H9 (cell line): ENCODE data around the gene CISD1. TPM values are rescaled to one million over a fixed set of nuclear protein-coding genes. Genes with fewer than 3 reads are reported as not detected.

ENCODE experiments used
- DNase-seq: peaks from one replicate; pipeline ENCODE4 v3.0.0-alpha.2; 2017
- H2AFZ ChIP-seq: one replicate; pipeline ENCODE4 v1.6.1; 2013; ENCODE audit warnings: mild to moderate bottlenecking, low read length, control low read depth, moderate library complexity
- H2AK5ac ChIP-seq: 2 replicates; pipeline ENCODE4 v1.6.1; 2013; ENCODE audit warnings: low read length, control low read depth, mixed read lengths; ENCODE audit not compliant: insufficient read length
- H2BK120ac ChIP-seq: one replicate; pipeline ENCODE4 v1.6.1; 2013; ENCODE audit warnings: low read depth, mild to moderate bottlenecking, low read length, control low read depth, inconsistent platforms; ENCODE audit not compliant: poor library complexity, severe bottlenecking
- H2BK12ac ChIP-seq: 2 replicates; pipeline ENCODE4 v1.6.1; 2013; ENCODE audit warnings: low read length, control low read depth, mixed read lengths, low read depth; ENCODE audit not compliant: insufficient read length
- H2BK15ac ChIP-seq: 2 replicates; pipeline ENCODE4 v1.6.1; 2013; ENCODE audit warnings: low read depth, low read length, control low read depth
- H2BK20ac ChIP-seq: one replicate; pipeline ENCODE4 v1.6.1; 2013; ENCODE audit warnings: low read depth, mild to moderate bottlenecking, low read length, control low read depth, inconsistent platforms; ENCODE audit not compliant: poor library complexity, severe bottlenecking
- H2BK5ac ChIP-seq: 2 replicates; pipeline ENCODE4 v1.6.1; 2013; ENCODE audit warnings: low read length, control low read depth, mixed read lengths; ENCODE audit not compliant: insufficient read length
- H3K14ac ChIP-seq: 2 replicates; pipeline ENCODE4 v1.6.1; 2013; ENCODE audit warnings: low read length, control low read depth; ENCODE audit not compliant: insufficient read depth
- H3K18ac ChIP-seq: 2 replicates; pipeline ENCODE4 v1.6.1; 2013; ENCODE audit warnings: low read depth, mild to moderate bottlenecking, mixed read lengths, low read length, control low read depth; ENCODE audit not compliant: insufficient read length
- H3K23ac ChIP-seq: 2 replicates; pipeline ENCODE4 v1.6.1; 2013; ENCODE audit warnings: low read length, control low read depth, mixed read lengths, low read depth; ENCODE audit not compliant: insufficient read length
- H3K23me2 ChIP-seq: 2 replicates; pipeline ENCODE4 v1.6.1; 2013; ENCODE audit warnings: low read depth, mild to moderate bottlenecking, mixed read lengths, low read length, control low read depth; ENCODE audit not compliant: insufficient read length, poor library complexity, severe bottlenecking
- H3K27ac ChIP-seq: 2 replicates; pipeline ENCODE4 v1.5.1; 2013; ENCODE audit warnings: low read length, control low read depth, mixed read lengths, low read depth; ENCODE audit not compliant: insufficient read length
- H3K27me3 ChIP-seq: 2 replicates; pipeline ENCODE4 v1.6.1; 2013; ENCODE audit warnings: low read length, control low read depth, inconsistent platforms; ENCODE audit not compliant: insufficient read depth
- H3K4ac ChIP-seq: 2 replicates; pipeline ENCODE4 v1.6.1; 2013; ENCODE audit warnings: low read depth, mild to moderate bottlenecking, control low read depth, inconsistent platforms, low read length, moderate library complexity
- H3K4me1 ChIP-seq: 2 replicates; pipeline ENCODE4 v1.6.1; 2013; ENCODE audit warnings: low read length, control low read depth, inconsistent platforms; ENCODE audit not compliant: insufficient read depth
- H3K4me2 ChIP-seq: 2 replicates; pipeline ENCODE4 v1.6.1; 2013; ENCODE audit warnings: low read length, control low read depth, mixed read lengths; ENCODE audit not compliant: insufficient read length, insufficient read depth
- H3K56ac ChIP-seq: 2 replicates; pipeline ENCODE4 v1.6.1; 2013; ENCODE audit warnings: low read depth, mild to moderate bottlenecking, mixed read lengths, low read length, control low read depth; ENCODE audit not compliant: insufficient read length
- H3K79me1 ChIP-seq: 2 replicates; pipeline ENCODE4 v1.6.1; 2013; ENCODE audit warnings: low read depth, mild to moderate bottlenecking, moderate library complexity, low read length, control low read depth, inconsistent platforms; ENCODE audit not compliant: insufficient read depth, poor library complexity, severe bottlenecking
- H3K79me2 ChIP-seq: 2 replicates; pipeline ENCODE4 v1.6.1; 2013; ENCODE audit warnings: low read length, control low read depth, inconsistent platforms; ENCODE audit not compliant: insufficient read depth
- H3K9ac ChIP-seq: 2 replicates; pipeline ENCODE4 v1.6.1; 2013; ENCODE audit warnings: low read length, control low read depth, mixed read lengths; ENCODE audit not compliant: insufficient read length; ENCODE audit errors: extremely low read depth
- H3K9me3 ChIP-seq: one replicate; pipeline ENCODE4 v1.6.1; 2013; ENCODE audit warnings: low read depth, low read length, inconsistent platforms; ENCODE audit not compliant: control insufficient read depth
- H3T11ph ChIP-seq: one replicate; pipeline ENCODE4 v1.6.1; 2013; ENCODE audit warnings: mild to moderate bottlenecking, low read length, control low read depth, inconsistent platforms
- H4K20me1 ChIP-seq: one replicate; pipeline ENCODE4 v1.6.1; 2013; ENCODE audit not compliant: control insufficient read depth, insufficient read length, insufficient read depth
- H4K5ac ChIP-seq: 2 replicates; pipeline ENCODE4 v1.6.1; 2013; ENCODE audit warnings: low read depth, mild to moderate bottlenecking, mixed read lengths, low read length, control low read depth; ENCODE audit not compliant: insufficient read length
- H4K8ac ChIP-seq: replicated peaks from 2 replicates; pipeline ENCODE4 v1.6.1; 2013; ENCODE audit warnings: low read length, control low read depth, mixed read lengths, low read depth; ENCODE audit not compliant: insufficient read length
- H4K91ac ChIP-seq: 2 replicates; pipeline ENCODE4 v1.6.1; 2013; ENCODE audit warnings: low read depth, mild to moderate bottlenecking, moderate library complexity, mixed read lengths, low read length, control low read depth; ENCODE audit not compliant: insufficient read length
- H3K27ac Mint-ChIP-seq, 3 experiments: 2 replicates in 2 of 3; 3 replicates in 1 of 3; pipeline ENCODE4 v1.8.0; 2020 to 2021; ENCODE audit warnings: mixed read lengths in 3 of 3, mild to moderate bottlenecking in 1 of 3, moderate library complexity in 1 of 3
- H3K27me3 Mint-ChIP-seq: 2 replicates; pipeline ENCODE4 v1.8.0; 2021; ENCODE audit warnings: low read depth, mild to moderate bottlenecking, moderate library complexity, mixed read lengths
- H3K36me3 Mint-ChIP-seq, 3 experiments: 2 replicates in 2 of 3; 3 replicates in 1 of 3; pipeline ENCODE4 v1.8.0; 2020 to 2021; ENCODE audit warnings: low read depth in 3 of 3, mixed read lengths in 3 of 3; ENCODE audit not compliant: insufficient read depth in 1 of 3
- H3K4me1 Mint-ChIP-seq, 2 experiments: 2 replicates each; pipeline ENCODE4 v1.8.0; 2020; ENCODE audit warnings: mixed read lengths in 2 of 2
- H3K4me3 Mint-ChIP-seq, 2 experiments: 2 replicates in 1 of 2; 3 replicates in 1 of 2; pipeline ENCODE4 v1.8.0; 2020 to 2021; ENCODE audit warnings: mild to moderate bottlenecking in 2 of 2, mixed read lengths in 2 of 2, moderate library complexity in 1 of 2
- H3K9me3 Mint-ChIP-seq, 2 experiments: 2 replicates in 1 of 2; 3 replicates in 1 of 2; pipeline ENCODE4 v1.8.0; 2020; ENCODE audit warnings: mild to moderate bottlenecking in 2 of 2, mixed read lengths in 2 of 2, moderate library complexity in 1 of 2
- WGBS: extraction: QIAGEN DNeasy Blood & Tissue Kit; methylation state at CpG from one replicate; pipeline ENCODE4 v1.1.7; 2013; ENCODE audit warnings: missing lambda C conversion rate, low lambda C conversion rate, mixed read lengths; ENCODE audit not compliant: insufficient read length; ENCODE audit errors: extremely low coverage; 5-methylcytosine and 5-hydroxymethylcytosine counted together
- total RNA-seq: library from RNA; stranded (reverse); gene quantifications from 2 replicates; pipeline ENCODE4 v1.2.1, GENCODE V29; 2021
- TF ChIP-seq, protein P1 (sequence below): fragments of 200-600 bp; sonication (generic); conservative IDR thresholded peaks from 3 replicates; pipeline ENCODE4 v1.8.0; 2021; ENCODE audit warnings: antibody characterized with exemption, mild to moderate bottlenecking

Gene CISD1
- total RNA-seq, 1 experiment from 2014 or later: 42.0 TPM

DNA sequence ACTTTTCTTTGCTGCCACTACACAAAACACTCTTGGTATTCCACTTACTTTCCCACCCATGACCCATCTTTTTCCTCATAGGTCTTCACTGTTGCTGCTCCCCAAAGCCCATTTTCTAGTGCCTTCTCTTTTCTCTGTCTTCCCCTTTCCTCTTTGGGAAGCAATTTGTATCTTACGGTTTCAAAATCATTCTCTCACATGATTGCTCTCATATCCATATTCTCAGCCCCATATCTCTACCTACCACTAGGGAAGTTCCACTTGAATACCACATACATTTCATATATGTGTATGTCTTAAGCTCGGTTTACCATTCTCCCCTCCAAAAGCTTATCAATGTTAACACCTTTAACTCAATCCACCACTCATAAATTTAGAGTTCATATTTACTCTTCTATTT lies 62.7 kb downstream of the CISD1 start:
- Mint-ChIP-seq H3K9me3 (peaks cover 2 to 3% of the 10 kb centered on the region in 2 experiments; a peak in 2 of 5 replicates), H3K27ac (no peak overlapping the region), H3K27me3 (no peaks in the 10 kb centered on the region; the same call in 1 of the 2 replicates), H3K36me3 (peaks cover 0 to 4% (median 0%) of the 10 kb centered on the region in 3 experiments; a peak in 1 of 7 replicates), H3K4me3 (no peak overlapping the region), H3K4me1 (peaks cover 12 to 15% of the 10 kb centered on the region in 2 experiments)
- Histone ChIP-seq H2BK20ac (no peak overlapping the region), H3K23ac (no peak overlapping the region), H4K20me1 (no peaks in the 10 kb centered on the region), H3K14ac (no peak overlapping the region), H3K56ac (no peak overlapping the region), H3K79me2 (no peaks in the 10 kb centered on the region; the same call in 1 of the 2 replicates), H3K27me3 (no peaks in the 10 kb centered on the region), H2BK15ac (no peak overlapping the region), H2AK5ac (no peak overlapping the region), H4K91ac (no peak overlapping the region), H3K9me3 (no peaks in the 10 kb centered on the region), H3K23me2 (peaks cover 6% of the 10 kb centered on the region), H3K4me2 (no peak overlapping the region), H3K27ac (no peak overlapping the region), H3K9ac (no peak overlapping the region), H3T11ph (no peak overlapping the region), H3K79me1 (no peaks in the 10 kb centered on the region), H2AFZ (no peak overlapping the region), H2BK5ac (no peak overlapping the region), H2BK120ac (no peak overlapping the region), H2BK12ac (no peak overlapping the region), H3K18ac (no peak overlapping the region), H3K4ac (no peak overlapping the region), H4K5ac (no peak overlapping the region), H3K4me1 (no peaks in the 10 kb centered on the region), H4K8ac (no peak overlapping the region)
- DNase-seq: no peak
- WGBS: no CpG with 5 or more reads among the region's 2 CpGs
- TF ChIP-seq, protein P1, sequence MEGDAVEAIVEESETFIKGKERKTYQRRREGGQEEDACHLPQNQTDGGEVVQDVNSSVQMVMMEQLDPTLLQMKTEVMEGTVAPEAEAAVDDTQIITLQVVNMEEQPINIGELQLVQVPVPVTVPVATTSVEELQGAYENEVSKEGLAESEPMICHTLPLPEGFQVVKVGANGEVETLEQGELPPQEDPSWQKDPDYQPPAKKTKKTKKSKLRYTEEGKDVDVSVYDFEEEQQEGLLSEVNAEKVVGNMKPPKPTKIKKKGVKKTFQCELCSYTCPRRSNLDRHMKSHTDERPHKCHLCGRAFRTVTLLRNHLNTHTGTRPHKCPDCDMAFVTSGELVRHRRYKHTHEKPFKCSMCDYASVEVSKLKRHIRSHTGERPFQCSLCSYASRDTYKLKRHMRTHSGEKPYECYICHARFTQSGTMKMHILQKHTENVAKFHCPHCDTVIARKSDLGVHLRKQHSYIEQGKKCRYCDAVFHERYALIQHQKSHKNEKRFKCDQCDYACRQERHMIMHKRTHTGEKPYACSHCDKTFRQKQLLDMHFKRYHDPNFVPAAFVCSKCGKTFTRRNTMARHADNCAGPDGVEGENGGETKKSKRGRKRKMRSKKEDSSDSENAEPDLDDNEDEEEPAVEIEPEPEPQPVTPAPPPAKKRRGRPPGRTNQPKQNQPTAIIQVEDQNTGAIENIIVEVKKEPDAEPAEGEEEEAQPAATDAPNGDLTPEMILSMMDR: no peak
